ENCODE measurements around the gene KANK2.

The KANK2 gene

DNA sequence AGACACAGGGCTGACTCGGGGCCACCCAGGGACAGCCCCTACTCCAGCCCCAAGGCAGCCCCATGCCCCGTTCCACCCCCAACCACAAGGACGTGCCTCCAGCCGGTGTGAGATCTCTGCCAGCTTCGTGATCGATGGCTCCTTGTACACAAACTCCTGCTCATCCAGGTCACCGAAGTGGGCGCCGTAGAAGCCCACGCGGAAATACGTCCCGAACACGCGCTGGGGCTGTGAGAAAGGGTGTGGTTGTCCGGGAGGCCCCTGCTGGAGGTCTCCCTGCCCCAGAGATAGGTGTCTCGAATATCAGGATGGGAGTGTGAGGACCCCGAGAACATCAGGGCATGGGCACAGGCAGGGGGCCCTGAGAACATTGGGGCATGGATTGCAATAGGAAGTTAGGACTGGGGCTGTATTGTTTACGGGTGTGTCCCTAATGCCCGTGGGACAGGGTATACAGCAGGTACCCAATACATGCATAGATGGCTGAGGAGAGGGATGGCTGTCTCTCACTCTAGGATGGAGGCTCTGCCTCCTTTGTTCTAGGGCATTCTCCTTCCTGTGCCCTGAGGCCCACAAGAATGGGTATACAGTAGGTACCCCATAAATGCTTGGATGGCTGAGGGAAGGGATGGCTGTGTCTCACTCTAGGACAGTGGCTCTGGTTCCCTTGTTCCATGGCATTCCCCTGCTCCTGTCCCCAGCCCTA lies 5.3 kb upstream of the KANK2 start:
- H3K4me3 ChIP-seq (ENCODE audit: low read length), result no peak overlapping the region
- TF ChIP-seq, protein P1, sequence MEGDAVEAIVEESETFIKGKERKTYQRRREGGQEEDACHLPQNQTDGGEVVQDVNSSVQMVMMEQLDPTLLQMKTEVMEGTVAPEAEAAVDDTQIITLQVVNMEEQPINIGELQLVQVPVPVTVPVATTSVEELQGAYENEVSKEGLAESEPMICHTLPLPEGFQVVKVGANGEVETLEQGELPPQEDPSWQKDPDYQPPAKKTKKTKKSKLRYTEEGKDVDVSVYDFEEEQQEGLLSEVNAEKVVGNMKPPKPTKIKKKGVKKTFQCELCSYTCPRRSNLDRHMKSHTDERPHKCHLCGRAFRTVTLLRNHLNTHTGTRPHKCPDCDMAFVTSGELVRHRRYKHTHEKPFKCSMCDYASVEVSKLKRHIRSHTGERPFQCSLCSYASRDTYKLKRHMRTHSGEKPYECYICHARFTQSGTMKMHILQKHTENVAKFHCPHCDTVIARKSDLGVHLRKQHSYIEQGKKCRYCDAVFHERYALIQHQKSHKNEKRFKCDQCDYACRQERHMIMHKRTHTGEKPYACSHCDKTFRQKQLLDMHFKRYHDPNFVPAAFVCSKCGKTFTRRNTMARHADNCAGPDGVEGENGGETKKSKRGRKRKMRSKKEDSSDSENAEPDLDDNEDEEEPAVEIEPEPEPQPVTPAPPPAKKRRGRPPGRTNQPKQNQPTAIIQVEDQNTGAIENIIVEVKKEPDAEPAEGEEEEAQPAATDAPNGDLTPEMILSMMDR (IDR thresholded peaks at IDR 0.05; ENCODE audit: insufficient read depth, low read depth, low read length, missing control alignments), result no peak

DNA sequence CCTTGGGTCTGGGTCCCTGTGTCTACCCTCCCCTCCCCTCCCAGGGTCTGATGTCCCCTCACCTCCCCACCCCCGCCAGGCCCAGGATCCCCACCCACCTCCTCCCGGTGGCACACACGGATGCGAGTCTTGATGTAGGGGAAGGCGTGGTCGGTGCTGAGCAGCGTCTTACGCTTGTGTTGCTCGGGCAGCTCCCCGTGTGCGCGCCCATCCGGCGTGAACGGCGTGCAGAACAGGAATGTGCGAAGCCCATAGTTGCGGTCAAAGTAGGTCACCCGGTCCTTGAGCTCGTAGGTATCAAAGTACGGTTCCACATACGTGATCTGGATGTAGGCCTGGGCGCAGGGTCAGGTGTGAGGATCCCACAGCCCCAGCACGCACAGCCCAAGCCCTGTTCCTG lies 4.4 kb upstream of the KANK2 start:
- no peak overlapping the region for H3K4me3 ChIP-seq (ENCODE audit: low read length)
- no peak for DNase-seq (ENCODE audit: low read depth)
- TF ChIP-seq, protein P1 (IDR thresholded peaks at IDR 0.05; ENCODE audit: insufficient read depth, low read depth, low read length, missing control alignments), result no peak

More for the DNA sequence above, 5.3 kb upstream of the KANK2 start:
- no peak for DNase-seq (ENCODE audit: low read depth)

DNA sequence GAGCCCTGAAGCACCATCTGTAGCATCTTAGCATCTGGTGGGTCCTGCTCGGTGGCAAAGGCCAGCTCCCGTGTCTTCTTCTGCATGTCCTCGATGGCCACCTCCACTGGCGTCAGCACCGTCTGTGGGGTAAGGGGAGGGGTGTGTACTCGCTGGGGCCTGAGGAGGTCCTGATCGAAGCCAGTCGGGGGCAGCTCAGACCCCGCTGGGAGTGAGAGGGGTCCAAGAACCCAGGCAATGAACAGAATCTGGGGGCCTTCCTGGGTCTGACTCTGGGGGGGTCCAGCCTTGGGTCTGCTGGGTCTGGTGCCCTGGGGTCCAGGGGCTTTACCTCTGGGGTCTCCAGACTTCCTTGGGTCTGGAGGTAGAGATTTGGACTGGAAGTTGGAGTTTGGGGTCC lies 3.6 kb upstream of the KANK2 start:
- H3K4me3 ChIP-seq (ENCODE audit: low read length), result no peak overlapping the region
- no peak for DNase-seq (ENCODE audit: low read depth)
- TF ChIP-seq, protein P1 (IDR thresholded peaks at IDR 0.05; ENCODE audit: insufficient read depth, low read depth, low read length, missing control alignments), result no peak

DNA sequence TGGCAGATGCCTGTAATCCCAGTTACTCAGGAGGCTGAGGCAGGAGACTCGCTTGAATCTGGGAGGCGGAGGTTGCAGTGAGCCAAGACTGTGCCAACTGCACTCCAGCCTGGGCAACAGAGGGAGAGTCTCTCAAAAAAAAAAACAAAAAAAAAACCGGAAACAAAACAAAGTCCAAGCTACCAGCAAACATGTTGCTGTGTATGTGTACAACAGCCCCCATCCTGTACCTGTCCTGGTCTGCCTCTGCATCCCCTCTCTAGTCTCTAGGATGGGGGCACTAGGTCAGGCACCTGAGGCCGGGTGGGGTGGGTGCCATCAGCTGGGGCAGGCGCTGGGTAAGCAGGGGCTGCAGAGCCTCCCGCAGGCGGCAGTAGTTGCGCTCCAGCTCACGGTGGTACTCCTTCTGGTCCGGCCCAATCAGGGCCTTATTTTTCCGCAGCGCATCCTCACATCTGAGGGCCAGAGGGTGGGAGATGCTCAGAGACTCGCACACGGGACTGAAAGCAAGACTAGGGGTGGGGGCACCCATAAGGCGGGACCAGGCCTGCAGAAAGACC lies 2.8 kb upstream of the KANK2 start:
- no peak for DNase-seq (ENCODE audit: low read depth)
- TF ChIP-seq, protein P1 (IDR thresholded peaks at IDR 0.05; ENCODE audit: insufficient read depth, low read depth, low read length, missing control alignments), result no peak
- no peak overlapping the region for H3K4me3 ChIP-seq (ENCODE audit: low read length)

- TF ChIP-seq, protein P1 (IDR thresholded peaks at IDR 0.05; ENCODE audit: insufficient read depth, low read depth, low read length, missing control alignments), result no peak
- H3K4me3 ChIP-seq (ENCODE audit: low read length), result no peak overlapping the region
Measured at GRCh38 chr19:11199517-11199916, 2.2 kb upstream of the KANK2 start.

GRCh38 chr19:11198769-11199424 lies 1.6 kb upstream of the KANK2 start:
- no peak for DNase-seq (ENCODE audit: low read depth)
- TF ChIP-seq, protein P1 (IDR thresholded peaks at IDR 0.05; ENCODE audit: insufficient read depth, low read depth, low read length, missing control alignments), result no peak
- H3K4me3 ChIP-seq (ENCODE audit: low read length), result no peak overlapping the region

More at GRCh38 chr19:11199517-11199916, 2.2 kb upstream of the KANK2 start:
- no peak for DNase-seq (ENCODE audit: low read depth)

Data from epithelial cell of esophagus (primary cell).